Ammon's horn (tissue), 1 donor: Measurements from ENCODE around the gene OLIG1.
A peak's percentile ranks its signal among the peaks of the same experiment; 100 is the strongest.

Experiments
- DNase-seq: peaks from one replicate; pipeline ENCODE4 v3.0.0-alpha.2; 2016; ENCODE audit warnings: low spot score

OLIG1 gene

DNA sequence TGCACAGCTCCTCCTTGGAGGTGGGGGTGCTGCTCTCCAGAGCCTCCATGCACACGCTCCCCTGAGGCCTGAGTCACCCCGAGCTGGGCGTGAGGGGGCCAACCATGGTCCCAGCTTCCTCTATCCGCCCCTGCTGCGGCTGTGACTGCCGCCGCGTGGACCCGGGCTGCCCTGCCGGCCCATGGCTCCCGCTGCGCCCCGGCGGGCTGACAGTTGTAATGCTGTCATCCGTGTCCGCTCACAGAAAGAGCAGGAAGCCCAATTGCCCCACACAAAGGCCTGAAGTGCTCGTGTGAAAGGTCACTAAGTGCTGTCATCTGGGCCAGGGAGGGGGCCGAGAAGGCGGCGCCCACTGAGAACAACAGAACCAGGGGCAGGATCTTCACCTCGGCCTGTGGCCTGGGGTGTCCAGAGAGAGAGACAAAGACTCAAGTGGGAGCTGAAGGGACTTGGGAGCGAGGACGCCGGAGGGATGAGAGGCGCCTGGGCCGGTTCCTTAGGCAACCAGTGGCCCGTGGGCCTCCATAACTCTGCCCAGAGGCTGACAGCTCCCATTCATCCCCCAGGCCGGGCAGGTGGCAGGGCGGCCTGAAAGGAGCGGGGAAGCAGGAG, 31.5 kb downstream of the OLIG1 start:
- no peak for DNase-seq

DNA sequence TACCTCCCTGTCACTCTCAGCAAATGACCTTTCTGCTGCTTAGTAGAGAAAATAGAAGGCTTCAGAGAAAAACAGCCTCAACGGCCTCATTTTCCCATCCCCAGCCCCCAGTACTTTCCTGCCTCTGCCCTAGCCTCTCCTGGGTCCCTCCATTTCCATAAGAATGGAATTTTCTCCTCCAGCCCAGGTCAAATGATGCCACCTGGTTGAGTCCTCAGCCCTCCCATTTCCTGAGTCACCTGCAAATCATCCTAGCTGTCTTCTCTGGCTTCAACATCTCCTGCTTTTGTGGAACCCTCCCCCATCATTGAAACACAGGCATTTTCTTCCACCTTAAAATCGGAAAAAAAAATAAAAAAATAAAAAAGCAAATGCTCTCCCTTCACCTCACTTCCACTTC, 35.1 kb downstream of the OLIG1 start:
- no peak for DNase-seq

DNA sequence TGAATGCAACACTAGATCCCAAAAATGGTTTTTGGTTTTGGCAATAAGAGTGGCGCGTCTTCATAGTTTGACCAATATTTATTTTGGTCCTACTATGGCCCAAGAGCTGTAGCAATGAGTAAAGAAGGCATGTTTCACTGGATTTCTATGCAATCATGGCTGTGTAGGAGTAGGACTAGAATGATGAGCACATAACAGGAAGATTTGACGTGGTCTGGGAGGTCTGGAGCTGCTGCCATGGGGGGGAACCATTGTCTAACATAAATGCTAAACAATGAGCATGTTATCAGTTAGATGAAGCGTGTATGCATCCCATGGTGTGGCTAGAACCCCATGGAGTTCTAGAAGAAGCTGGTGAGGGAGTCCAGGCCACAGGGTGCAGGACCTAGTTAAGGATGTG, 38.3 kb downstream of the OLIG1 start:
- DNase-seq: no peak

DNA sequence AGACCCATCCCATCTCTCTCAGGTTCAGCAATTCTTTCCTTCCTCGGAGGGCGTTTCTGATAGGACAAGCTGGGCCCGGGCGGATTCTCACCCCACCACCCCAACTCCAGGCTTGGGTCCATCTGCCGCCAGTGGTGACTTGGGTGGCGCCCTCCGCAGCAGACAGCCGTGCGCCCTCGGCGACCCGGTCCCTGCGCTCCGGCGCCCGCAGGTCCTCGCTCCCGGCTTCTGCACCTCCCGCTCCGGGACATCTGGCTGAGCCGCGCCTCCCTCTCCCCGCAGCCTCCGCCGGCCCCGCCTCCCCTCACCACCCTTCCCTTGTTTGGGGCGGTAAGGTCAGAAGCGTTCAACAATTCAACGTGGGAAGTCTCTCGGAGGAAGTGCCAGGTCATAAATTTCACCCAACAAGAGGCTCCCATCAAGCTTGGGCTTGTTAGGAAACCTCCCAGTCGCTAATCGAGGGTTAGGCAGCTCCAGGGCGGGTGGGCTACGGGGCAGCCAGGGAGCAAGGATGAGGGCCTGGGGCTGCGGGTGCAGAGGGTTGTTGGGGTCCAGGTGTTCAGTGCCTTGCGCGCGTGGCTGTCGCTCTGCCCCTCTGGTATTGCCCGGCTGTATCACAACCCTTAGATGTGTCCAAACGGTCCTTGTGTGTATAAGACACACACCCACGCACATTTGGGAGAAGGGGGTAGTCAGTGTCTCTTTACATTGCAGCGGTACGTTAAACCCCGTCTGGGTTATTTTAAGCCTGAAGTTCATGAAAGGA, 39.8 kb downstream of the OLIG1 start:
- no peak for DNase-seq

DNA sequence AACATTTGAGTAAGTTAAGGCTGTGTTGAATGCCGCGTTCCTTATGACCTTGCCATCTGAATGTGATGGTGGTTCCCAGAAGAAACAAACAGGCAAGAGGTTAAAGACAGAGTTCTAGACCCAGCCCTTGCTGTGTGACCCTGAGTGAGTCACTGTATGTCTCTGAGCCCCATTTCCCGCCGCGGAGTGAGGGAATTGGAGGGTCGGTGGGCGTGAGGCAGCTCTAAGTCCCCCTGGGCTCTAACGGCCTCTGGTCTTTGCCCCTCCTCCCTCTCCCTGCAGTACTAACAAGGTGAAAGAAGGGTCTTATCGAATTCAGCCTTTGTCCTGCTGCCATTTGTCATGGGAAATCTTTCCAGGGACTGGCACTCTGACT, 40.4 kb downstream of the OLIG1 start:
- no peak for DNase-seq

DNA sequence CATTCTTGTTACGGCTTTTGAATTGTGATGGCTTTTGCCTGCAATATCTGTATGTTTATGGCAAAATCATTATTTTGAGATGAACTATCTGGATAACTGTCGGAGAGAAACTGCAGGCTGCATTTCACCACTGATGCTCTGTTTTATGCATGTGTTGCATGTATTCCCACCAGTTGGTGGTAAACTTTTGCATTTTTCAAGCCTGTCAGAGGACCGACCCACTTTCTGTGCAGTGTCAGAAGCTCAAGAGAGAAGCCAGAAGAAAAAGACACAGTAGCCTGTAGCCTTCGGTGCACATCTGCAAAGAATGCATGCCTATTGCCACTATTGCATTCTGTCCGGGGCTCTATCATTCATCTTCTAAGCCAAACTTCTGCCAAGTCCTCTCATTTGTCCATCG, 41.6 kb downstream of the OLIG1 start:
- no peak for DNase-seq

DNA sequence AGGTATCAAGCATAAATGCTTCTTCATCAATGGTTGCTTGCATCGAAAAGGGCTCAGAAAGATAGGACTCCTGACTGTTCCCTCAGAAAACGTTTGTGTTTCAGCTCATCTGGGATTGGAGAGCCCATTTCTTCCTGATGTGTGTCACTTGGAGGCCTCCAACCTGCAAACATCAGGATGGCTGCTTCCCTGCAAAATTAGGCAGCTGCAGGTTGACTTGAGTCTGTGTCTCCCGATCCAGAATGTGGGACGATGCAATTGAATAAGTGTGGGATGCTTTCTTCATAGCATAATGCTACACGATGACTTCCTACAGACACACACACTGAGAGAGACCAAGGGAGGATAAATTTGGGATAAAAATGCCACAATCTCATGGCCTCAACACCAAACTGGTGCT, 42.2 kb downstream of the OLIG1 start:
- DNase-seq: no peak

DNA sequence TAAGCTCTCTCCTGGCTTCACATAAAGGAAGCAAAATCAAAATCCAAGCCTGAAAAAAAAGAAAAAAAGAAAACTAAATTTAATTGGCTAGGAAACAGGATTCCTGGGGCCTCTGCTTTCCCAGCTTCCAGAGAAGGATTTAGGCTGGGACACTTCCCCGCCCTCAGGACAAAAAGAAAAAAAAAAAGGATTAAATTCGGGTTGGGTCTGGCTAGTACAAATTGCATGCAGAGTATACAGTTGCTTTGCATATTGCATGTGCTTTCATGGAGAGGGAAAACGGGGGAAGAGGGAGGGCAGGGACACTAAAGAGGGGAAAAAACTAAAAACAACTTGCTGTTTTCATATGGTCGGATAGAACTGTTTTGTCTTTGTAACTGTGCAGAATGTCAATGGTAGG, 42.7 kb downstream of the OLIG1 start:
- DNase-seq: no peak

DNA sequence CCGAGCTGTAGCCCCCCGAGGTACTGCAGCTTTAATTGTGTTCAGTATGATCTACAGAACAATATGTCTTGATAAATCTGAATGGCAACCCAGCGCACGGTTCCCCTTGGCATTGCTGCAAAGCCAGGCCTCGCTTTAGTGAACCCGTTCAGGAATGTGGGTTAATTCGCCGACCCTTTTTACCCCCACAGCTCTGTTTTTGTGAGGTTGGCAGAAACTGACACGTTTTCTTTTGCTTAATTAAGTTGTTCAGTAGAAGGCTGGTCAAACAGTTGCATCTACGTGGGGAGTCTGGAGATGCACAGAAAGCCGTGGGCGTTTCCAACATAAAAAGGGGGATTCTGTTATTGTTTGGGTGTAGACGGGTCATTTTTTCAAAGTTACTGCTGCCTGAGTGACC, 43.2 kb downstream of the OLIG1 start:
- no peak for DNase-seq

DNA sequence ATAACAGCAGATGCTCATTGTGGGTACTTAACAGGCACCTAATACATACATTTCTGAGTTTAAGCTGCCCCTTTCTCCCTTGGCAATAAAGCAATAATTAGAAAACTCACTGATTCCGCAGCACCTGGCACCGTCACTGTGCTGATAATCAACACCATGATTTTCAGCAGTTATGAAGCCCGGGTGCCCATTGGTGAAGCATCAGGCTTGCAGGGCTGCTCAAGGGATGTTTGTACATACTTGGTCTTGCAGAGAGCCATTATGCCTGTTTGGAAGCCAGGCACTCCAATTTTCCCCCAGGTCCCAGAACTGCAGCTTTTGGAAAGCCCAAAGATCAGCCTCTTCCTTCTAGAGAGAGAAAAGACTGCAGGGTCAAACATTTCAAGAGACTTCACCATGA, 44.3 kb downstream of the OLIG1 start:
- no peak for DNase-seq

DNA sequence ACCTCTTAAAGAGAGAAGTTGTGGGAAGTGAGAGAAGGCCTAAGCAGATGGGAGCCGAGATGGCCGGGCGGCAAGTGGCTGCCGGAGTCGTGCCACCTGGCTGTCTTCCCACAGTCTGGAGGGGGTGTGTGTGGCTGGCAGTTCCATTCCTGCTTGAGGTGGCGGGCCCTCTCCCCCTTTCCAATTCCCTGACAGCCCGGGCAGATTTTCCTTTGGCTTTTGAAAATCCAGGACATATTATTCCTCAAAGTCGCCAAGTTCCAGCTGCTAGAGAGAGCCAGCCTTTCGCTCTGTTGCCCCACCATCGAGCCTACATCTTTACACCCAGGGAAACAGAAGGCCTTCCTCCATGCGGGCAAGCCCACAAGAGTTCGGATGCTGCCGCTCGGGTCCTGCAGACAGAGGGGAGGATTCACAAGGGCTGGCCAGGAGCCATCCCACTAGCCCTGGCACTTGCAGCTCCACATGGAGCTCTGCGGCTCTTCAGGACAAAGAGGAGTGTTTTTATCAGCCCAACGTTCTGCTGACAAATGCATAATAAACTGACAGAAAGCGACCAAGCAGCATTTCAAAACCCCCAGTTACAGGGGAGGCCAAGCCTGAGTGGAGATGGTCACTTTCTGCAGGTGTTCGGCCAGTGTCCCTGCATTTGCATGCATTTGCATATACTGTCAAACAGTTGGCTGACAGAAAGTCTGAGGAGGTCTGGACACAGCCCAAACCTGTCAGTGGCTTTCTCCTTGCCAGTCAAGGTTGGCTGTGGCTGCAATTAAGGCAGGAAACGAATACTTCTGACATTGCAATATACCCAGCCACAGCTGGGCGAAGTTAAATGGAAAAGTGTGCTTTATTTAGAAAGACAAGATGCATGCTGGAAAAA, 45.9 kb downstream of the OLIG1 start:
- peak; percentile 92 for DNase-seq

DNA sequence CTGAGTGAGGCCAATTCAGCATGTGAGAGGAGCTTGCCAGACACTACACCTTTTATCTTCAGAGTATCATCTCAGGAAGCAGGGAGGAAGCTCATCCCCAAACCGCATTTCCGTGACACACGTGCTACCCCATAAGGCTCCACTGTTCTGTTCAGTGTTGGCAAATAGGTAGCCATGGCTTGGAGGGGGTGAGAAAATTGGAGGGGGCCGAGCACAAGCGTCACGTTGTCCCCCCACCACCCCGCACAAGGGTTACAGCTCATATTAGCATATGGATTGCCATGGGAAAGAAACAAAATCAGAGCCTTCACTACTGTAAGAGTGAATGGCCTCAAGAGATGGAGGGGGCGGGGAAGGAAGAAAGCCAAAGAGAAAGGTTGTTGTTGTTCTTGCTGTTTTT, 46.7 kb downstream of the OLIG1 start:
- peak; percentile 42 for DNase-seq

DNA sequence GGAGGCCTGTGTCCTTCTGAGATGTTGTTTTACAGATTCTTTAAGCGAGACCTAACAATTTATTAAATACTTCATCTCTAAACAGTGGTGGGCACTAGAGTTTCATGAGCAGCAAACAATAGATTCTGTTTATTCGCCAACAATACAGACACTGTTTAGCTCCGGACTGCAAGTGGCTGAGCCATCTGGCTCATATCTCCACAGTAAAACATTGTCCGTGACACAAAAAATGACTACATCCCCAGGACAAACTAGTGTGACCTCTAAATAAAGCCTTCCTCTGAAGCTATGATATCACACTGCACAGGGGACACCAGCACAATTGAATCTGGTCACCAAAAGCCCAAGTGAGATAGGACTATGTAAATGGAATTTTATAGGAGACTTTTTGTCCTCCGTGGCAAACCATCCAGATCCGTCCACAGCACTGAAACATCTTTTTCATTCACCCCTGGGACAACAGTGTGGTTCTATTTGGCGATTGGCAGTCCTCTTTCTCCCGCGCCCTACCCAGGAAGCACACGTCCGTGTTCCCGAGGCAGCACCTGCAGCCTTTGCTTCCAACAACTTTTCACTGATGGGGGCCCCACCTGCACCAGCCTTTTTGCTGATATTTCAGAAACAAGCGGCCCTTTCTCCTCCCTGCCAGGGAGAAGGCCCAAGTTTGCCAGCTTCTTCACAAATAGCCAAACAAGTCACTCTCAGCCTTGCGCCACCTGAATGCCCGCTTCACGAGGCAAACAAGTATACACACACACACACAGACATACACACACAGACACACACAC, 47.4 kb downstream of the OLIG1 start:
- DNase-seq: peak; percentile 93
